Bronchial epithelial cell (primary cell): ENCODE measurements around the gene LAMA2. TPM values are rescaled to one million over a fixed set of nuclear protein-coding genes. Genes with fewer than 3 reads are reported as not detected.

Experiments
- DNase-seq: peaks from one replicate; pipeline ENCODE4 v3.0.0-alpha.2; 2010; ENCODE audit warnings: low read depth
- FAIRE-seq: peaks from 2 replicates; lab custom pipeline; 2011; peaks lifted over from hg19 to GRCh38; lab: Jason Lieb, UNC
- H3K27me3 ChIP-seq: 2 replicates; pipeline ENCODE4 v1.5.1; 2011; ENCODE audit warnings: low read length; ENCODE audit not compliant: control insufficient read depth, insufficient read depth
- H3K36me3 ChIP-seq: 2 replicates; pipeline ENCODE4 v1.5.1; 2011; ENCODE audit warnings: low read length; ENCODE audit not compliant: control insufficient read depth, insufficient read depth
- H3K4me3 ChIP-seq: 2 replicates; pipeline ENCODE4 v1.5.1; 2011; ENCODE audit warnings: mild to moderate bottlenecking, low read depth, low read length, control low read depth
- CTCF ChIP-seq: IDR thresholded peaks from 2 replicates; pipeline ENCODE4 v1.5.1; 2011; ENCODE audit warnings: mild to moderate bottlenecking, moderate library complexity, low read length, control low read depth, inconsistent platforms; ENCODE audit not compliant: insufficient read depth, severe bottlenecking
- total RNA-seq: library from RNA; depleted of rRNA; stranded (reverse); fragments of >200 nt; gene quantifications from 2 replicates; pipeline ENCODE4 v1.2.1, GENCODE V29; 2014

The LAMA2 gene
- total RNA-seq, 1 donor from 2014 or later: 2.6 TPM

GRCh38 chr6:128903715-128904114, 20.8 kb downstream of the LAMA2 start:
- no peaks in the 10 kb centered on the region for H3K27me3 ChIP-seq
- DNase-seq: no peak
- no peak for FAIRE-seq
- H3K4me3 ChIP-seq: no peak overlapping the region
- TF ChIP-seq CTCF: no peak
- H3K36me3 ChIP-seq: no peaks in the 10 kb centered on the region

GRCh38 chr6:128914051-128914450, 31.1 kb downstream of the LAMA2 start:
- FAIRE-seq (no peak), DNase-seq (no peak)
- Histone ChIP-seq H3K4me3 (no peak overlapping the region), H3K36me3 (no peaks in the 10 kb centered on the region), H3K27me3 (no peaks in the 10 kb centered on the region)
- TF ChIP-seq CTCF: no peak

GRCh38 chr6:128918886-128919285, 35.9 kb downstream of the LAMA2 start:
- Histone ChIP-seq H3K27me3 (no peaks in the 10 kb centered on the region), H3K36me3 (no peaks in the 10 kb centered on the region), H3K4me3 (no peak overlapping the region)
- DNase-seq (no peak), FAIRE-seq (no peak)
- no peak for TF ChIP-seq CTCF

GRCh38 chr6:128919412-128920180, 36.7 kb downstream of the LAMA2 start:
- Histone ChIP-seq H3K4me3 (no peak overlapping the region), H3K27me3 (no peaks in the 10 kb centered on the region), H3K36me3 (no peaks in the 10 kb centered on the region)
- TF ChIP-seq CTCF: no peak
- FAIRE-seq (no peak), DNase-seq (peak; percentile 10)

GRCh38 chr6:128925765-128926164, 42.8 kb downstream of the LAMA2 start:
- FAIRE-seq (no peak), DNase-seq (no peak)
- TF ChIP-seq CTCF: no peak
- Histone ChIP-seq H3K4me3 (no peak overlapping the region), H3K27me3 (no peaks in the 10 kb centered on the region), H3K36me3 (no peaks in the 10 kb centered on the region)

- no peaks in the 10 kb centered on the region for H3K27me3 ChIP-seq
- no peak for DNase-seq
- H3K36me3 ChIP-seq: no peaks in the 10 kb centered on the region
- TF ChIP-seq CTCF: no peak
- H3K4me3 ChIP-seq: no peak overlapping the region
- FAIRE-seq: no peak
Observed at GRCh38 chr6:128929869-128930268, 46.9 kb downstream of the LAMA2 start.
